Umbilical cord (tissue), 2 donors: ENCODE measurements around the gene CTNNA3. TPM values are rescaled to one million over a fixed set of nuclear protein-coding genes. Genes with fewer than 3 reads are reported as not detected.
A peak's percentile ranks its signal among the peaks of the same experiment; 100 is the strongest.

Experiments used
- DNase-seq: peaks from one replicate; pipeline ENCODE4 v3.0.0-alpha.2; 2015; ENCODE audit warnings: low spot score
- total RNA-seq: library from RNA; depleted of rRNA; stranded (reverse); fragments of >200 nt; gene quantifications from one replicate; pipeline ENCODE4 v1.2.3, GENCODE V29; 2014; ENCODE audit warnings: low replicate concordance; ENCODE audit not compliant: insufficient read depth

Gene CTNNA3
- total RNA-seq, 1 donor from 2014 or later = 32.7 TPM

DNA sequence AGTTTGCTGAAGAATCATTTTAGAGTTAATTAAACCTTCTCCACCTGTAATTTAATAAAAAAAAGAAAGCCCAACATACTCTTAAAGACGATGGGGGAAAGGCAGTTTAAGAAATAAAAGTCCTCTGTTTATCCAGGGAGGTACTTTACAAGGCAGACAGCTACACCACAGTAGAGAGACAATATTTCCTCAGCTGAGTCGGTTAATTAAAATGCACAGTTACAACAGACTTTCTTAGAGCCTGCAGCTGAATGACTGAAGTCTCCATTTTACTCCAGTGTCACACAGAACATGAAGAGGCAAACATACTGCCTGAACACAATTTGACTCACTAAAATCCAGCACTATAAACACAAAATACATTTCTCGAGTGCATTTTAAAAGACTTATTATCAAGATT lies 755.0 kb downstream of the CTNNA3 start:
- DNase-seq = no peak

DNA sequence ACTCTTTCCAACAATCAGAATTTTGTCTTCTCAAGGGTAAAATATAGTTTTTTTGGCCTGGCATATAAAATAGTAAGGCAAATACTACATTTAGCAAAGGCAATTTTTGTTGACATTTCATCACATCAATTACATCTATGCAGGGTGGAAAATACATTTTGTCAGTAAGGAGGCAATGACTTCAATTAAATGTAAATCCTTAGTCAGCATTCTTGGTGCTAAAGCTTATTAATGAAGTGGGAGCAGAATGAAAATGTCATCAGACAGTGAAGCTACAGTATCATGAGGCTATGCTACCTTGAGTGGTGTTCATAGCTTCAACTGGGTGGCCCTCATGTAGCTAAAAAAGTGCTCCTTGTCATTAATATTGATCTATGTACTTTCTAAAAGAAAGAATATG lies 761.3 kb downstream of the CTNNA3 start:
- no peak for DNase-seq

- DNase-seq = peak; percentile 32
Observed at GRCh38 chr10:66931949-66932343, 764.0 kb downstream of the CTNNA3 start.

DNA sequence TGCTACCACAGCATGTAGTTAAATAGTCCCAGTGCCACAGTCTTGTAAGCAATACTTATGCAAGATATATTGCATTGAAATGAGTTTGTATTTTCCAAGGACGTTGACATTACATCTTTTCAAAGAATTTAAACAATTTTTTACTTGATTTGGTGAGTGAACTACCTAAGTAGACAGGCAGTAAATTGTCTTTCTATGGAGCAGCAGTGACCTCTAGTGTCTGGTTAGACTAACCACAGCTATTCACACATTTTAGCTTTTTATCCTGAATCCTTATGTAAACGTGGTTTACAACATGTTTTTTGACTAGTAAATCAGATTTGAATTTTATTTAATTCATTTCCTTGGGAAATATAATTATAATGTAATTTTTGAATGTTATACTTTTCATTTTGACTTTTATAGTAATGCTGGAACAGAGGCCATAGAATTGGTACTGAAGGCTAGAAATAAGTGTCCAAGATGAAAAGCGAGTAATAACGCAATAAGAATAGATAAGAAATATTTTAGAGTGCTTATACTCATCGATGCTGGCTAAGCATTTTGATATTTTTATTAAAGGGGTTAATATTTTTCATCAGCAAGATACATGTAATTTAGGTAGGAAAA lies 764.6 kb downstream of the CTNNA3 start:
- peak; percentile 82 for DNase-seq

- DNase-seq = peak; percentile 15
Observed at GRCh38 chr10:66929375-66929774, 766.6 kb downstream of the CTNNA3 start.

GRCh38 chr10:66928776-66929175 lies 767.2 kb downstream of the CTNNA3 start:
- peak; percentile 61 for DNase-seq

DNA sequence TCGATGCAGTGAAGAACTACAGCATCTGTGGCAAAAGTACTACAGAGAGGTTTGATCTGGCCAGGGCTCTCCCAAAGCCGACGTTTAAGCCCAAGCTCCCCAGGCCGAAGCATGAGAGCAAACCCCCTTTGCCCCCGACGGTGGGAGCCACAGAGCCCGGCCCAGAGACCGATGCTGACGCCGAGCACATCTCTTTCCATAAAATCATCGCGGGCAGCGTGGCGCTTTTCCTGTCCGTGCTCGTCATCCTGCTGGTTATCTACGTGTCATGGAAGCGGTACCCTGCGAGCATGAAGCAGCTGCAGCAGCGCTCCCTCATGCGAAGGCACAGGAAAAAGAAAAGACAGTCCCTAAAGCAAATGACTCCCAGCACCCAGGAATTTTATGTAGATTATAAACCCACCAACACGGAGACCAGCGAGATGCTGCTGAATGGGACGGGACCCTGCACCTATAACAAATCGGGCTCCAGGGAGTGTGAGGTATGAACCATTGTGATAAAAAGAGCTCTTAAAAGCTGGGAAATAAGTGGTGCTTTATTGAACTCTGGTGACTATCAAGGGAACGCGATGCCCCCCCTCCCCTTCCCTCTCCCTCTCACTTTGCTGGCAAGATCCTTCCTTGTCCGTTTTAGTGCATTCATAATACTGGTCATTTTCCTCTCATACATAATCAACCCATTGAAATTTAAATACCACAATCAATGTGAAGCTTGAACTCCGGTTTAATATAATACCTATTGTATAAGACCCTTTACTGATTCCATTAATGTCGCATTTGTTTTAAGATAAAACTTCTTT lies 767.8 kb downstream of the CTNNA3 start:
- peak; percentile 74 for DNase-seq

GRCh38 chr10:66927251-66927935 lies 768.6 kb downstream of the CTNNA3 start:
- peak; percentile 43 for DNase-seq

DNA sequence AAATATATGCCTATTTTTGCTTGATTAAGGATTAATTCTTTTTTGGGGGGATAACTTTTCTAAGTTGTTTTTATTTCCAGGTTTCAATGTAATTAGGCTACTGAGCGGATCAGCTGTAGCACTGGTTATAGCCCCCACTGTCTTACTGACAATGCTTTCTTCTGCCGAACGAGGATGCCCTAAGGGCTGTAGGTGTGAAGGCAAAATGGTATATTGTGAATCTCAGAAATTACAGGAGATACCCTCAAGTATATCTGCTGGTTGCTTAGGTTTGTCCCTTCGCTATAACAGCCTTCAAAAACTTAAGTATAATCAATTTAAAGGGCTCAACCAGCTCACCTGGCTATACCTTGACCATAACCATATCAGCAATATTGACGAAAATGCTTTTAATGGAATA lies 769.2 kb downstream of the CTNNA3 start:
- no peak for DNase-seq

DNA sequence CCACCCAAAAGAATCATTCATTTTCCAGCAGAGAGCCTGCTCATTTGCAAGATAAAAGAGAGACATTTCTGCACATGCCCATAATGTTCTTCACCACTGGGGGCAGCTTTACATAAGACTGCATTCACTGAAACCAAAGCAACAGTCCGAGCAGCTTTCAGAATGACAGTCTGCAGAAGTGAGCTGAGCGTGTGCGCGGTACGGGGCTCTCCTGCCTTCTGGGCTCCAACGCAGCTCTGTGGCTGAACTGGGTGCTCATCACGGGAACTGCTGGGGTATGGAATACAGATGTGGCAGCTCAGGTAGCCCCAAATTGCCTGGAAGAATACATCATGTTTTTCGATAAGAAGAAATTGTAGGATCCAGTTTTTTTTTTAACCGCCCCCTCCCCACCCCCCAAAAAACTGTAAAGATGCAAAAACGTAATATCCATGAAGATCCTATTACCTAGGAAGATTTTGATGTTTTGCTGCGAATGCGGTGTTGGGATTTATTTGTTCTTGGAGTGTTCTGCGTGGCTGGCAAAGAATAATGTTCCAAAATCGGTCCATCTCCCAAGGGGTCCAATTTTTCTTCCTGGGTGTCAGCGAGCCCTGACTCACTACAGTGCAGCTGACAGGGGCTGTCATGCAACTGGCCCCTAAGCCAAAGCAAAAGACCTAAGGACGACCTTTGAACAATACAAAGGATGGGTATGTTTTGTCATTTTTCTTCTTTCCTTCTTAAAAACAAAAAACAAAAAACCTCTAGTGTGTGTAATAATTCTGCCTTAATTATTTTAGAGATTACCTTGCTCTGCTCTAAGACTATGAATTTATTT lies 769.9 kb downstream of the CTNNA3 start, which contains the start of gene LRRTM3:
LRRTM3 (plus strand) TSS at position 141 of the 820 bp plus-strand sequence.
- peak; percentile 95 for DNase-seq

- no peak for DNase-seq
Observed at GRCh38 chr10:66925373-66925772, 770.6 kb downstream of the CTNNA3 start.

- DNase-seq = no peak
Observed at GRCh38 chr10:66924674-66925345, 771.2 kb downstream of the CTNNA3 start.

DNA sequence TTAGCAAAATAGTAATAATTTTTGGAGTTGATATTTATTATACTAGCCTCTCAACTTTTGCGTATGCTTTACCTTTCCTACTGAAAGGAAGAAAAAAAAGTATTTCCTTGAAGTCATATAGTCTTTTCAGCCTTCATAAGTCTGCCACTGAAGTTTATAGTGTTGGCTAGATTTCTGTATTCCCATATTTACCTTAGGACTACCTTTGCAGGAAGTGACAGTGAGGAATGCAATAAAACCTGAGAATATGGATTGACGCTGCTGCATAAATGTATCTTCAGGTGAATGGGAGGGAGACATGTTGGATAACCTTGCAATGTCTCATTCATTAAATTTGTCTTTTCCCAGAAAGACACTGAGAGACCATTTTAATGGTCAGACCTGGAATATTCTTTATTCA lies 776.7 kb downstream of the CTNNA3 start:
- DNase-seq = no peak

DNA sequence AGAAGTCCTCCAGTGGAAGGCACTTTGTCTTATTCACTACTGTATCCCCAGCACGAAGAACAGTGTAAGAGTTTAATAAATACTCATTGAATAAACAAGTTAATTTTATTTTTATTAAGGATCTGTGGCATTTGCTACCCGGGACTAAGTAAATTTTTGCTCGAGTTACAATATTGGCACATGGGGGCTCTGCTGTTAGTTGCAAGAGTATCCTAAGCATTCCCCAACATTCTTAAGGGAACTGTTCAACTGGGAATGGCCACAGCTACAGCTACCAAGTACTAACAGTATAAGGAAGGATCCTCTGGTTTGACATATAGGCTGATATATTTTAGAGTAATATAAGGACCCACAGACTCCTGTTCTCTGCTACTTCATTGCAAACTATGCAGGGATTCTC lies 778.9 kb downstream of the CTNNA3 start:
- DNase-seq = peak; percentile 27

DNA sequence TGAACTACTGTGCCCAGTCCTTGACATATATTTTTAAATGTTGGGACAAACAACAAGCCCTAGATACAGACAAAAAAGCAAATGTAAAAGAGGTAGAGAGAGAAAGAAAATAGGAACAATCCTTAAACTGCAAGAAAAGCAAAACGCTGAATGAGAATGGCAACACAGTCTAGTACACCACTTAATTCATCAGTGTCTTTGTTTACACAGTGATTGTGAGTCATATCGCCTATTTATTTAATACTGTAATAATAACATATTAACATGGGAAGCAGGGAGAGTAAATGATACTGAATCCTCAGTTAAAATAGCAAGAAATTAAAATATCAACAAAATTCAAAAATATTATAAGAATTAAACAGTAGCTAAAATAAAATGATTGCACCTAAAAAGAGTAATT lies 780.0 kb downstream of the CTNNA3 start:
- no peak for DNase-seq

- DNase-seq = no peak
Observed at GRCh38 chr10:66910671-66911070, 785.3 kb downstream of the CTNNA3 start.

DNA sequence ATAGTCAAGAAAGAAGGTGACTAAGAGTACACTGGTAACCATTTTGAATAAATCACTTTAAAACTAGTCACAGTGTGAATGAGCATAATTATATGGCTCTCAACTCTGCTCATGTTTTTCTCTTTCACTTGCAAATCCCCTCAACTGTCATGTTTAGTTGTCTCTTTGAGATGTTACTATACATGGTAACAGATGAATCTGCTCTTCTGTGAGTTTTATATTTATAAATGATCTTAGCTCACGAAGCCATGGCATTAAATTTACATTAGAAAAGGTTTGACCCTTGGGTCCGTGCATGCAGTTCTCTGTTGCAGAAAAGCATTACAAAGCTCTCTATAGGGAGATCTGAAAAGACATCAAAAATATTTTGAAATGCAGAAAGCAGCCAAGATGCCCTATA lies 803.1 kb downstream of the CTNNA3 start:
- no peak for DNase-seq

DNA sequence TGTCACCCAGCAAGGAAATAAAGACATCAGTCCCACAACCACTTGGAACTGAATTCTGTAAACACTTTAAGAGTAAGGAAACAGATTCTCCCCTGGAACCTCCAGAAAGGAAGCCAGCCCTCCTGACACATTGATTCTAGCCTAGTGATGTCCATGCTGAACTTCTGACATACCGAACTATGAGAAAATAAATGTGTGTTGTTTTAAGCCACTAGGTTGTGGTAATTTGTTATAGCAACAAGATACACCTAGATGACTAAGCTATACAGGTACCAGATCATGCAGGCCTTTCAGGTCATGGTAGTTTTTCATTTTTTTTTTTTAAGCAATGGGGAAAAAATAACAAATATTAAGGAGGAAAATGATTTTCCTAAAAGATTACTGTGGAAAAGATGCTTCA lies 807.8 kb downstream of the CTNNA3 start:
- DNase-seq = no peak

- no peak for DNase-seq
Observed at GRCh38 chr10:66886848-66887247, 809.1 kb downstream of the CTNNA3 start.

GRCh38 chr10:66882271-66882670 lies 813.7 kb downstream of the CTNNA3 start:
- no peak for DNase-seq

- no peak for DNase-seq
Observed at GRCh38 chr10:66881814-66882213, 814.2 kb downstream of the CTNNA3 start.
